ENCODE data around the gene BAG3.

- no peak for TF ChIP-seq TAF1 (IDR thresholded peaks at IDR 0.05; ENCODE audit: borderline replicate concordance, low read depth, low read length)
- no peak for TF ChIP-seq POLR2A (IDR thresholded peaks at IDR 0.05; ENCODE audit: low read depth, low read length)
These were observed 30.7 kb upstream of the BAG3 start for GRCh38 chr10:119620241-119621077.

Data from GM12892 (cell line).